Endometrium (tissue), 2 donors: ENCODE measurements around the gene RPS27.
"Not testable (repeated sequence)": the region's sequence is repeated elsewhere in the genome, so short reads cannot be mapped to it uniquely, and the experiment has no call there.

ENCODE experiments used
- FAIRE-seq: peaks from 2 replicates; lab custom pipeline; 2012; peaks lifted over from hg19 to GRCh38; lab: Jason Lieb, UNC
- donor health status: control.
- donor health status: control.

Gene RPS27

GRCh38 chr1:153985941-153986761 lies 4.4 kb upstream of the RPS27 start, which contains the start of gene RAB13:
Gene RAB13 (minus strand): TSS chr1:153986339. CDS start chr1:153986236, 103 bp downstream.
- no peak for FAIRE-seq

DNA sequence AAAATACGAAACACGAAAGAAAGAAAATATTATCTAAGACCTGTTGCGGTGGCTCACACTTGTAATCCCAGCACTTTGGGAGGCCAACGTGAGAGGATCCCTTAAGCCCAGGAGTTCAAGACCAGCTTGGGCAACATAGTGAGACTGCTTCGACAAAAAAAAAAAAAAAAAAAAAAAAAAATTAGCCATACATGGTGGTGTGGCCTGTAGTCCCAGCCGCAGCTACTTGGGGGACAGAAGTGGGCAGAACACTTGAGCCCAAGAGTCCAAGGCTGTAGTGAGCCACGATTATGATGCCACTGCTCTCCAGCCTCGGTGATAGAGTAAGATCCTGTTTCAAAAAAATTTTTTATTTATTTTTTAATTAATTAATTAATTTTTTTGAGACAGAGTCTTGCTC lies 2.9 kb upstream of the RPS27 start:
- FAIRE-seq: no peak

DNA sequence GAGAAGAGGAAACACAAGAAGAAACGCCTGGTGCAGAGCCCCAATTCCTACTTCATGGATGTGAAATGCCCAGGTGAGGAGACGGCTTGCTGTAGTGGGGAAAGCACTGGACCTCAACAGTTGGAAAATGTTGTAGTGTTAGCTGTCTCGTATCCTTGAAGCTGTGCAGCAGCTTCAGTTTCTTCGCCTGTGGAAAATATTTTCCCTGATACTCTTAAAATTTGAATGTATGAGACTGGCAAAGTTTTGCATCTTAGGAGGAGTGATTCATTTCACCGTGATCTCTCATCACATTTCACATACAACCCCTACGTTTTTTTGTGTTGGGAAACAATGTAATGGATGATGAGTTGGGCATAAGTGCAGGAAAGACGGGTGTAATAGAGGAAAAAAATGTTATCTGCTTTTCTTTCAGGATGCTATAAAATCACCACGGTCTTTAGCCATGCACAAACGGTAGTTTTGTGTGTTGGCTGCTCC lies 629 bp downstream of the RPS27 start:
- FAIRE-seq: no peak

GRCh38 chr1:153991806-153992205 lies 1.2 kb downstream of the RPS27 start:
- FAIRE-seq: no peak

DNA sequence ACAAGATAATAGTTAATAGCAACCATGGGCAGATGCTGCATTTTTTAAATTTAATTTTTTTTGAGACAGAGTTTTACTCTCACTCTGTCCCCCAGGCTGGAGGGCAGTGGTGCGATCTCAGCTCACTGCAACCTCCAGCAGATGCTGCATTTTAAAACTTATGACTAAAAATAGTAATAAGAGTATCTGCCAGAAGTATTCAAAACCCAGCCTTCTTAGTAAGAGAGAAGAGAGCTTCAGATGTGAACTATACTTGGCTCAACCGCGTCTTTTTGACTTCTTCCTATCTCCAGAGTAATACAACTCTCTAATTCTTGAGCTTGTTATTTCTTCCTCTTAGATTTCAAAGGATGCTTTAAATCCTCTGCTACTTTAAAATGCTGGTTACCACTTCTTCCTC lies 4.6 kb downstream of the RPS27 start:
- no peak for FAIRE-seq

DNA sequence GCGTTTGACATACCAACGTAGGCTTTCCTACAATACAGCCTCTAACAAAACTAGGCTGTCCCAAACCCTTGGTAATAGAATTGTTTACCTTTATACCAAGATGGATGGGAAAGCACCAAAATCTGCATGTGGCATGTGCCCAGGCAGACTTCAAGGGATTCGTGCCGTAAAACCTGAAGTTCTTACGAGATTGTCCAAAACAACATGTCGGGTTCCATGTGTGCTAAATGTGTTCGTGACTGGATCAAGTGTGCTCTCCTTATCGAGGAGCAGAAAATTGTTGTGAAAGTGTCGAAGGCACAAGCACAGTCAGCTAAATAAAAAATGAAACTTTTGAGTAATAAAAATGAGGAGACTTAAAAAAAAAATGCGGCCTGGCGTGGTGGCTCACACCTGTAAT lies 5.1 kb downstream of the RPS27 start:
- FAIRE-seq: no peak

DNA sequence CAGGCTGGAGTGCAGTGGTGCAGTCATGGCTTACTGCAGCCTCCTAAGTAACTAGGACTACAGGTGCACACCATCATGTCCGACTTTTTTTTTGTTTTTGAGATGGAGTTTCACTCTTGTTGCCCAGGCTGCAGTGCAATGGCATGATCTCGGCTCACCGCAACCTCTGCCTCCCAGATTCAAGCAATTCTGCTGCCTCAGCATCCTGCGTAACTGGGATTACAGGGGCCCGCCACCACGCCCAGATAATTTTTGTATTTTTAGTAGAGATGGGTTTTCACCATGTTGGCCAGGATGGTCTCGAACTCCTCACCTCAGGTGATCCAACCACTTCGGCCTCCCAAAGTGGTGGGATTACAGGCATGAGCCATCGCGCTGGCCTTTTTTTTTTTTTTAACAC lies 6.3 kb downstream of the RPS27 start:
- FAIRE-seq: not testable (repeated sequence)

- FAIRE-seq: no peak
These were observed 9.9 kb downstream of the RPS27 start for GRCh38 chr1:154000420-154000819.

DNA sequence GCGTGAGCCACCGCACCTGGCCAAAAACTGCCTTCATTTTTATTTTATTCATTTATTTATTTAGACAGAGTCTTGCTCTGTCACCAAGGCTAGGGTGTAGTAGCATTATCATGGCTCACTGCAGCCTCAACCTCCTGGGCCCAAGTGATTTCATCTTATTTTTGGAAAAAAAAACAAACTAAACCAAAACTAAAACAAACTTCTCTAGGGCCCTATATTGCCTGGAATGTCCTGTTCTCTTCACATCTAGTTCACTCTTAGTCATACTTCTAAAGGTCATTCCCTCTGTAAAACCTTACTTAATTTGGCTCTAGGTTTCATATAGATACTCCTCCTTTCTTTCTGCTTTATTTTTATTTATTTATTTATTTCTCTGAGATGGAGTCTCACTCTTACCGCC lies 15.6 kb downstream of the RPS27 start:
- FAIRE-seq: no peak

- no peak for FAIRE-seq
These were observed 21.6 kb downstream of the RPS27 start for GRCh38 chr1:154012129-154012528.

DNA sequence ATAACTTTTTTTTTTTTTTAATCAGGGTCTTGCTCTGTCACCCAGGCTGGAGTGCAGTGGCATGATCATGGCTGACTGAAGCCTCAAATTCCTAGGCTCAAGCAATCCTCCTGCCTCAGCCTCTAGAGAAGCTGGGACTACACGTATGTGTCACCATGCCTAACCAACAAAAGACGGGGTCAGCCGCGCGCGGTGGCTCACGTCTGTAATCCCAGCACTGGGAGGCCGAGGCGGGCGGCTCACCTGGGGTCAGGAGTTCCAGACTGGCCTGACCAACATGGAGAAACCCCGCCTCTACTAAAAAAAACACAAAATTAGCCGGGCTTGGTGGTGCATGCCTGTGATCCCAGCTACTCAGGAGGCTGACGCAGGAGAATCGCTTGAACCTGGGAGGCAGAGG lies 22.0 kb downstream of the RPS27 start:
- not testable (repeated sequence) for FAIRE-seq

- no peak for FAIRE-seq
These were observed 23.8 kb downstream of the RPS27 start for GRCh38 chr1:154014154-154014907.

DNA sequence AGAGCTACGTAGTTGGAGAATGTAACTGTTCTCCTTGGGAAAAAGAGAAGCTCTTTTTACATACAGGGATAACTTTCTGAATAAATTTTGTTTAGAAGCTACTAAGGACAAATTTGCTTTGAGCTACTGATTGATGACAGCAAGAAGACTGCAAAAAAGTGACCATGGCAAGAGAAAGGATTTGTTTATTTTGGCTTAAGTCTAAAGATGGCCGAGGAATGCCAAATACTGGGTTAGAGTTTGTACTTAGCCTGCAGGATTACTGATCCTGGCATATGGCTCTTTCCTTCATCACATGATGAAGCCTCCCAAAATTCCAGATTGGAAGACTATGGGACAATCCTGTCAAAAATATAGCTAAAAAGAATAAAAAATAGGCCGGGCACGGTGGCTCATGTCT lies 28.7 kb downstream of the RPS27 start:
- no peak for FAIRE-seq

- no peak for FAIRE-seq
These were observed 29.4 kb downstream of the RPS27 start for GRCh38 chr1:154019940-154020339.

GRCh38 chr1:154033697-154034096 lies 43.1 kb downstream of the RPS27 start:
- not testable (repeated sequence) for FAIRE-seq
